ENCODE measurements around the gene RASSF3.

The RASSF3 gene

DNA sequence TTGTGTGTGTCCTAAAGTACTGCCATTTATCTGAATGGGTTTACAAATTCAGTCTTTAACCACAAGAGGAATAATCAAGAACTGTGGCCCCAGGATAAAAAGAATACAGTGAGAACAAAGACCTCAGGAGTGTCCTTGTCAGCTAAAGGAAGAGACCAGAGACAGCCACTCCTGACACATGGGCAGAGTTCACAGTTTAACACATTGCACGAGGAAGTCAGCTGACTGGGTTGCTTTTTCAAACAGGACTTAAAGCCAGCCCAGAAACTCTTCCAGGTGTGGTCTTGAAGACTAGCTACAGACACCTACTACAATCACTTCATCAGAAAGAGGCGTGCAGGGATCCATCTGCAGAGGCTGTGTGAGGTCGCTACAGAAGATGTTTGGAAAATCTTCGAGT, 106.1 kb downstream of the RASSF3 start:
- DNase-seq (ENCODE audit: extremely low spot score, insufficient read length, low read depth): no peak
- no peak for FAIRE-seq

DNA sequence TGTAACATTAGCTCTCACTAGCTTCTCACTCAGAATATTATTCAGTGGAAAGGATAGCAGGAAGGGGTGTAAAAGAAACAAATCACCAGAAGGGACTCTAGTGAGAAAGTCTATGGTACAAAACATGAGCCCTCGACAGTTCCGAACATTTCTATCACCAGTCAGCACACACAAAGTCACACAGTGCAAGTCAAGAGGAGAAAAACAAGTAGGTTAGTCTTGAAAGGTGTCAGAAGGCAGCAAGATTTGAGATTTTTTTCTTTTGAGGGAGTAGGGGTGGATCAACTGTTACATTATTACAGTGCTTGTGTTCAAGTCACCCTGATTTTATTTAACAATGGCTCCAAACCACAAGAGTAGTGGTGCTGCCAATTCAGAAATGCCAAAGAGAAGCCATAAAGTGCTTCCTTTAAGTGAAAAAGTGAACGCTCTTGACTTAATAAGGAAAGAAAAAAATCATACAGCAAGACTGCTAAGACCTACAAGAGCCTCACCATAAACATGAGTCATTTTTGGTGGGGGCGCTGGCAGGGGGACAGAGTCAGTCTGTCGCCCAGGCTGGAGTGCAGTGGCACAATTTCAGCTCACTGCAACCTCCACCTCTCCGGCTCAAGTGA, 106.7 kb downstream of the RASSF3 start:
- FAIRE-seq (no peak), DNase-seq (ENCODE audit: extremely low spot score, insufficient read length, low read depth) (no peak)

DNA sequence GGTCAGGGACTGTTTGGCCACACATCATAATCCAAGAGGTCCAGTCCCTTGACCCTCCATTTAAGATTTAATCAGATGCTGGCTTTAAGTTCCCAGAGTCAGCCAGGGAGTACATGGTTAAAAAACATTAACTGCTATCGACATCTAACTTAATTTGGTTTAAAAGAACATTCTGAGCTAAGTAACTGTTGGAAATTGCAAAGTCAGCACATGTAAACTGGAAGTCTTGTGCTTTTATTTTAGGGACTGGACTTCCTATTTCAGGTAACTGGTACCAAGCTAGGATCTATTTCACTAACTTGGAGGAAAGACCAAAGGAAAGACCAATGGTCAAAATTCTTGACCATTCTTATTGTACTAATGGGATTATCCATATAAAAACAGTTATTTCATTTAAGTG, 108.4 kb downstream of the RASSF3 start:
- no peak for DNase-seq (ENCODE audit: extremely low spot score, insufficient read length, low read depth)
- no peak for FAIRE-seq

GRCh38 chr12:64720884-64721283, 110.6 kb downstream of the RASSF3 start:
- DNase-seq (ENCODE audit: extremely low spot score, insufficient read length, low read depth): no peak
- FAIRE-seq: no peak

GRCh38 chr12:64722835-64723234, 112.5 kb downstream of the RASSF3 start:
- DNase-seq (ENCODE audit: extremely low spot score, insufficient read length, low read depth) (no peak), FAIRE-seq (no peak)

GRCh38 chr12:64723630-64724029, 113.3 kb downstream of the RASSF3 start:
- DNase-seq (ENCODE audit: extremely low spot score, insufficient read length, low read depth) (no peak), FAIRE-seq (no peak)

DNA sequence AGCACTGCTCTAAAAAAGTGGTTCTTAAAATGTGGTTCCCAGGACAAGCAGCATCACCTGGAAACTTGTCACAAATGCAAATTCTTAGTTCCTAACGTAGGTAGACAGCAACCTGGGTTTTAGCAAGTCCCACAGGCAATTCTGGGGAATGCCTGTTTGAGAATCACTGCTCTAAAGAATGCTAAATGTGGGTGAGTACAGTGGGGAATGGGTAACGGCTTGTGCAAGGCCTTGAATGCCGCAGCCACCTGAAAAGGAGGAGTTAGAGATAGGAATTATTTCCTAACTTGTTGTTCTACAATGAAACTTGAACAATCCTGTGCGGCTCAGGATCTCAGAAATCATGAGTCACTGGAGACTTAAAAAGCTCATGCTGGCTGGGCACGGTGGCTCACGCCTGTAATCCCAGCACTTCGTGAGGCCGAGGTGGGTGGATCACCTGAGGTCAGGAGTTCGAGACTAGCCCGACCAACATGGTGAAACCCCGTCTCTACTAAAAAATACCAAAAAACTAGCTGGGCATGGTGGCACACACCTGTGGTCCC, 114.0 kb downstream of the RASSF3 start:
- FAIRE-seq: no peak
- no peak for DNase-seq (ENCODE audit: extremely low spot score, insufficient read length, low read depth)

- DNase-seq (ENCODE audit: extremely low spot score, insufficient read length, low read depth): no peak
- peak; percentile 55 for FAIRE-seq
Observed at GRCh38 chr12:64729909-64730587, 119.8 kb downstream of the RASSF3 start.

- no peak for DNase-seq (ENCODE audit: extremely low spot score, insufficient read length, low read depth)
- no peak for FAIRE-seq
Observed at GRCh38 chr12:64730588-64730969, 120.3 kb downstream of the RASSF3 start.

DNA sequence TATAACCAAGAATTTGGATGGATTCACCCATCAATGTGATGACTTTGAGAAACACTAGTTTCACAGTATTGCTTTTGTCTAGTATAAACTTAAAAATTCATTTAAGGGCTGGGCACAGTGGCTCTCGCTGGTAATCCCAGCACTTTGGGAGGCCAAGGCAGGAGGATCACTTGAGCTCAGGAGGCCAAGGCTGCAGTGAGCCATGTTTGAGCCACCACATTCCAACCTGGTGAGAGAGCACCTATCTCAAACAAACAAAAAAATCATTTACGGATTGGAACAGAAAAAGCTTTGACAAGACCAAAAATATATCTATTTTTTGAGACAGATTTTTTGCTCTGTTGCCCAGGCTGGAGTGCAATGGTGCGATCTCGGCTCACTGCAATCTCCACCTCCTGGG, 121.4 kb downstream of the RASSF3 start:
- DNase-seq (ENCODE audit: extremely low spot score, insufficient read length, low read depth) (no peak), FAIRE-seq (no peak)

- no peak for DNase-seq (ENCODE audit: extremely low spot score, insufficient read length, low read depth)
Observed at GRCh38 chr12:64733857-64734256, 123.6 kb downstream of the RASSF3 start.

GRCh38 chr12:64735442-64735841, 125.1 kb downstream of the RASSF3 start:
- DNase-seq (ENCODE audit: extremely low spot score, insufficient read length, low read depth) (no peak), FAIRE-seq (no peak)

More at GRCh38 chr12:64733857-64734256, 123.6 kb downstream of the RASSF3 start:
- no peak for FAIRE-seq

GRCh38 chr12:64736771-64737170, 126.5 kb downstream of the RASSF3 start:
- no peak for FAIRE-seq
- DNase-seq (ENCODE audit: extremely low spot score, insufficient read length, low read depth): no peak

DNA sequence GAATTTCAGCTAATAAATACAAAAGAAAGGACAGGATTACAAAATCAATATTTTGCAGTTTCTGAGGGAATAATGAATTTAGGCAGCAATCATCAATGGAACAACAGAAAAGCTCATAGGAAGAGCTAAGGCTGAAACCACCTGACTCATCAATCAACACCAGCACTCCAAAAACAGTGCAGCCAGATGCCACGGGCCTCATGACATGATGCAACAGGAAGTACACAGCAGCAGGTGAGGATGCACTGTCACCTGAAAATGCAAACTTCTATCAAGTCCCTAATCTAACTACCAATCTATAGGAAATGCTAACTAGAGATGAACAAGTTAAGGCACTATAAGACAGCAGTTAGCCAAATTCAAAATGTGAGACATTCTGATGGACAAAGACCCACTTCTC, 127.2 kb downstream of the RASSF3 start:
- DNase-seq (ENCODE audit: extremely low spot score, insufficient read length, low read depth) (no peak), FAIRE-seq (no peak)

DNA sequence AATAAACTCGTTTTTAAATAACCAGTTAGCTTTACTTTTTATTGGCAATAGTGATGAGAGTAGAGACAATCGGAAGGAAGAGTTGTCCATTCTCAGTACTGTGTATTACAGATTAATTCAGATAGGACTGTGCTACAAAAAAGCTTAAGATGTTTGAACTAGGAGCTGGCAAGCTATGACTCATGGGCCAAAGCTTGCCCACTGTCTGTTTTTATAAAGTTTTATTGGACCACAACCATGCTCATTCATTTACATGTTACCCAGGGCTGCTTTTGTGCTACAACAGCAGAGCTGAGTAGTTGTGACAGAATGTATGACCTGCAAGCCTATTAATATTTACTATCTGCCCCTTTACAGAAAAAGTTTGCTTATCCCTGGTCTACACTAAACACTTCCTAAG, 129.5 kb downstream of the RASSF3 start:
- DNase-seq (ENCODE audit: extremely low spot score, insufficient read length, low read depth) (no peak), FAIRE-seq (no peak)

DNA sequence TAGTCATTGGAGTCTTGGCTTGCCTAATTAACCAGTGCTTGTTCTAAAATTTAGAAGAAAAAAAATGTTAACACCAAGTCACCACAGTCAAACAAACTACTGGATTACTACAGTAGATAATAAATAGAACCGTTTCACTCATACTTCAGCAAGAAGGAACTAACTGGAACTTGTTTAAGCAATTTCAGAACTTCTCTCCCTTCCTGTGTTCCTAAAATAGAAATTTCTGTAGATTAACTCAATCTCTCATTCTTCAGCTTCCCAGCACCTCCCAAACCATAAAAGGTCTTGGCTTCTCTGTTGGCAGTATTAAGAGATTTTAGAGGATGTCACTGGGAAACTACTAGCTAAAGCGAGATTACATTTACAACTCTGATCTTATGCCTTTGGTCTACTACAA, 130.4 kb downstream of the RASSF3 start:
- no peak for FAIRE-seq

DNA sequence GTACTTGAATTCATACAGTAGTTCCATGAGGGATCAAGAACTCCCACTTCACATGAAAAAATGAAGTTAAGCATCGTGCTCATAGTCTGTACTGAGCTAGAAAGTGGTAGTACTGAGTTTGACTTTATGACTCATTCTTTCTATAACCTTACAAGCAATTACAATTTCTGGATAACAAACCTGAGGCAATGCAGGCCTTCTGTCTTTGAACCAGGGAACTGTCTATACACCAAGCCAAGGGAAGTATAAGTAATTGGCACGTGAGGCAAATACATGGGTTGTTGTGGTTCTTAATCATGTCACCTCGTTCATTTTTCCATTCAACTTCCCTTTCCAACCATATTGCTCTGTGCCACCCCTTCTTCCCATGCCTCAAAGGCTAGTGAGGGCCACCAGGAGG, 132.1 kb downstream of the RASSF3 start:
- no peak for FAIRE-seq

More for the DNA sequence above, 130.4 kb downstream of the RASSF3 start:
- no peak for DNase-seq (ENCODE audit: extremely low spot score, insufficient read length, low read depth)

GRCh38 chr12:64743206-64743605, 132.9 kb downstream of the RASSF3 start:
- DNase-seq (ENCODE audit: extremely low spot score, insufficient read length, low read depth) (no peak), FAIRE-seq (no peak)

More for the DNA sequence above, 132.1 kb downstream of the RASSF3 start:
- no peak for DNase-seq (ENCODE audit: extremely low spot score, insufficient read length, low read depth)

DNA sequence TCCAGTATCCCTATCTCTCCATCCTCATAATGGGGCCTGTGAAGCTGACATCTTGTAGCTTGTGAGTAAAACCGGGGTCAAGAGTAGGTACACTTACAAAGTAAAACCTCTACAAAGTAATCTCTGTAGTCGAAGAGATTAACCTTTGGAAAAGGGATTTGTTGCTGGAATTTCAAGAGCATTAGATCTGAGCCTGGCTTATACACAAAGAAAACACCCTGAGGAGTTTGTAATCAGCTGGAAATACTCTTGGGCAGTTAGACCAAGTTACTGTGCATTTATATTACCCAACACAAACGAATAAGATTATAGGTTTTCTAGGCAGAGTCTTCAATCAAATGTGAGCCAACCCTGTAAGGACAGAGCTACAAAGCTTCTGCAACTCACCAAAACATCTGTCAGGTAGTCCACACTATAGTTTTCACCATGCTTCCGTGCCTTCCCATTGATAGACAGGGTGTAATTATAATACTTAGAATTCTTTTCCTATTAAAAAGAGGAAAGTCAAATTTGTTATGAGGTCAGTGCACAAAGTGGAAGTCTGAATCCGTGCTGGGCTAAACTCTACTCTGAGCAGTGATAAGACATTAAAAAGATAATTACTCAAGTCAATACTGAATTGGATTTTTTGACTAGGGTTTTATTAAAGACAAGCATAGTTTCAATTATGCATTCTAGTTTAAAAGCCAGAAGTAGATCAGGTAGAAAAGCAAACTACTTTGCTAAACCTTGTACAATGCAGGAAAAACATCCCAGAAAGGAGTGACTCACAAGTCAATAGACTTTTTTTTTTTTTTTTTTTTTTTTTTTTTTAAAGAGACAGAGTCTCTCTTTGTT, 134.3 kb downstream of the RASSF3 start:
- no peak for FAIRE-seq
- no peak for DNase-seq (ENCODE audit: extremely low spot score, insufficient read length, low read depth)

DNA sequence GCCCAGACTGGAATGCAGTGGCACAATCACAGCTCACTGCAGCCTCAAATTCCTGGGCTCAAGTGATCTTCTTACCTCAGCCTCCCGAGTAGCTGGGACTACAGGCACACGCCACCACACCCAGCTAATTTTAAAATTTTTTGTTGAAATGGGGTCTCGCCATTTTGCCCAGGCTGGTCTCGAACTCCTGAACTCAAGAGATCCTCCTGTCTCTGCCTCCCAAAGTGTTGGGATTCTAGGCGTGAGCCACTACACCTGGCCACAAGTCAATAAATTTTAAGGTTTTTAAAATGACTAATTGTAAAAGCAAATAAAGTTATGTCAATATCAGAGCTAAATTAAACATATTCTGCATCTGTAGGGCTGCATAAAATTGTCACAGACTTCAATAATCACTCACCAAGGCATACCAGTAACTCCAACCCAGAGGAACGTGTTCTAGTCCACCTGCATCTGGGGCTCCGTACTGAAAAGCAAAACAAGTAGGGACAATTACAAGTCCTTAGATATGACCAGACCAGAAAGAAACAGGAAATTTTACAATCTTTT, 135.0 kb downstream of the RASSF3 start:
- no peak for DNase-seq (ENCODE audit: extremely low spot score, insufficient read length, low read depth)
- no peak for FAIRE-seq

- no peak for FAIRE-seq
- DNase-seq (ENCODE audit: extremely low spot score, insufficient read length, low read depth): no peak
Observed at GRCh38 chr12:64745980-64746379, 135.7 kb downstream of the RASSF3 start.

Data from GM18507 (cell line).